WTC11 (cell line): ENCODE results near the gene KRTAP25-1. TPM values are rescaled to one million over a fixed set of nuclear protein-coding genes. Genes with fewer than 3 reads are reported as not detected.

ENCODE experiments used
- ATAC-seq: fragments of 200-7000 bp; cut with Tn5 transposase; 2 replicates; pipeline ENCODE4 v1.10.0; 2021; ENCODE audit warnings: mild to moderate bottlenecking, moderate library complexity
- CTCF ChIA-PET: fragments of 300-600 bp; sonication (Branson Sonifier 250); formaldehyde crosslinking; loops from one replicate; lab custom pipeline; 2021; ENCODE audit warnings: antibody characterized with exemption; lab: Charles Lee
- POLR2A ChIA-PET: fragments of 350-600 bp; sonication (Branson Sonifier 250); formaldehyde crosslinking; loops from one replicate; lab custom pipeline; 2021; ENCODE audit warnings: antibody characterized with exemption; lab: Charles Lee
- DNase-seq: peaks from one replicate; pipeline ENCODE4 v3.0.0; 2021; ENCODE audit warnings: low spot score
- H3K27ac Mint-ChIP-seq: 2 replicates; pipeline ENCODE4 v1.8.0; 2021; ENCODE audit warnings: mixed read lengths
- H3K27me3 Mint-ChIP-seq: 2 replicates; pipeline ENCODE4 v1.8.0; 2021; ENCODE audit warnings: low read depth, mild to moderate bottlenecking, moderate library complexity, mixed read lengths
- H3K36me3 Mint-ChIP-seq: 2 replicates; pipeline ENCODE4 v1.8.0; 2021; ENCODE audit warnings: mixed read lengths
- H3K4me1 Mint-ChIP-seq: 2 replicates; pipeline ENCODE4 v1.8.0; 2022; ENCODE audit warnings: mixed read lengths
- H3K4me3 Mint-ChIP-seq: 2 replicates; pipeline ENCODE4 v1.8.0; 2021; ENCODE audit warnings: mild to moderate bottlenecking, moderate library complexity, mixed read lengths
- H3K9me3 Mint-ChIP-seq: 2 replicates; pipeline ENCODE4 v1.8.0; 2021; ENCODE audit warnings: mixed read lengths
- ATF1 ChIP-seq: sonication (generic); formaldehyde crosslinking; IDR thresholded peaks from 2 replicates; pipeline ENCODE4 v1.8.1; 2023; ENCODE audit warnings: mild to moderate bottlenecking, moderate library complexity, missing genetic modification reagents
- ETV6 ChIP-seq: sonication (generic); formaldehyde crosslinking; IDR thresholded peaks from 2 replicates; pipeline ENCODE4 v1.8.1; 2022; ENCODE audit warnings: mild to moderate bottlenecking, missing genetic modification reagents
- FOXJ3 ChIP-seq: sonication (generic); formaldehyde crosslinking; IDR thresholded peaks from 2 replicates; pipeline ENCODE4 v1.9.0; 2021; ENCODE audit warnings: missing genetic modification reagents, mild to moderate bottlenecking, borderline replicate concordance
- JUN ChIP-seq: sonication (generic); formaldehyde crosslinking; IDR thresholded peaks from 2 replicates; pipeline ENCODE4 v1.8.0; 2023; ENCODE audit warnings: mild to moderate bottlenecking, missing genetic modification reagents
- MXD4 ChIP-seq: fragments of 250-450 bp; sonication (Bioruptor Pico); IDR thresholded peaks from 2 replicates; pipeline ENCODE4 v1.8.0; 2021; ENCODE audit warnings: mild to moderate bottlenecking, moderate library complexity, borderline replicate concordance
- SP1 ChIP-seq: sonication (generic); formaldehyde crosslinking; conservative IDR thresholded peaks from 2 replicates; pipeline ENCODE4 v1.8.1; 2022; ENCODE audit warnings: missing genetic modification reagents
- TP53 ChIP-seq: sonication (generic); formaldehyde crosslinking; IDR thresholded peaks from 2 replicates; pipeline ENCODE4 v1.8.1; 2023; ENCODE audit warnings: mild to moderate bottlenecking, missing genetic modification reagents
- ZNF219 ChIP-seq: sonication (generic); formaldehyde crosslinking; IDR thresholded peaks from 2 replicates; pipeline ENCODE4 v1.8.0; 2023; ENCODE audit warnings: missing genetic modification reagents, mild to moderate bottlenecking, borderline replicate concordance
- ZNF263 ChIP-seq: sonication (generic); formaldehyde crosslinking; IDR thresholded peaks from 2 replicates; pipeline ENCODE4 v1.8.1; 2022; ENCODE audit warnings: low read depth, mild to moderate bottlenecking, moderate library complexity, missing genetic modification reagents
- total RNA-seq: library from RNA; stranded (reverse); gene quantifications from 3 replicates; pipeline ENCODE4 v1.2.3, GENCODE V29; 2021
- TF ChIP-seq, protein P1 (sequence below): sonication (generic); formaldehyde crosslinking; IDR thresholded peaks from 2 replicates; pipeline ENCODE4 v1.8.0; 2023; ENCODE audit warnings: missing genetic modification reagents, mild to moderate bottlenecking, borderline replicate concordance
- TF ChIP-seq, protein P2 (sequence below): sonication (generic); formaldehyde crosslinking; IDR thresholded peaks from 2 replicates; pipeline ENCODE4 v1.8.1; 2022; ENCODE audit warnings: mild to moderate bottlenecking, missing genetic modification reagents, moderate library complexity, borderline replicate concordance
- TF ChIP-seq, protein P3 (sequence below): sonication (generic); formaldehyde crosslinking; IDR thresholded peaks from 2 replicates; pipeline ENCODE4 v1.8.0; 2022; ENCODE audit warnings: mild to moderate bottlenecking, missing genetic modification reagents
- TF ChIP-seq, protein P4 (sequence below): sonication (generic); formaldehyde crosslinking; IDR thresholded peaks from 2 replicates; pipeline ENCODE4 v1.8.1; 2023; ENCODE audit warnings: mild to moderate bottlenecking, missing genetic modification reagents, borderline replicate concordance
- TF ChIP-seq, protein P5 (sequence below): sonication (generic); formaldehyde crosslinking; IDR thresholded peaks from 2 replicates; pipeline ENCODE4 v1.8.1; 2022; ENCODE audit warnings: mild to moderate bottlenecking, moderate library complexity, missing genetic modification reagents
- TF ChIP-seq, protein P6 (sequence below): fragments of 250-450 bp; sonication (Bioruptor Pico); IDR thresholded peaks from 2 replicates; pipeline ENCODE4 v1.9.0; 2021; ENCODE audit warnings: moderate library complexity, mild to moderate bottlenecking, inconsistent platforms, borderline replicate concordance

KRTAP25-1 gene
- total RNA-seq, 1 experiment from 2014 or later = not detected

DNA sequence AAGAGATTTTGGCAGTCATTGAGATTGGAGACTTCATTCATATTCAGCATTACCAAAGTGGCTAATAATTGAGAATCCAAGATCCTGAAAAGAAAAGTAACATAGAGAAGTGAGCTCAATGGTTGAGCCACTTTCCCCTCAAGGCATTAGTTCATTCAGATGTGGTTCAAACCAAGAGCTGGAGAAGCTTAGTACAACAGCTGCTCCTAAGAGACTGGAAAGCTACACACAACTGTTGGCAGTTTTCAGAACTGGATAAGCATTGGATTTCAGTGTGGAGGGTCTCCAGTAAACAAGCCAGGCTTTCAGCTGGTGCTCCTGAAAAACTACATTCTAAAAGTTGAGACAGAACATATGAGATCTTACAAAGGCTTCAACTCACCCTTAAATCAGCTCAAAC lies 44.3 kb downstream of the KRTAP25-1 start:
- ChIA-PET POLR2A (interaction anchor here (0.6 kb wide), 1 partner anchor 1793 kb away, joined by 3 read pairs; no protein-coding TSS in a partner anchor), CTCF (interaction anchor here (1.1 to 2.1 kb wide), 4 partner anchors 9 to 306 kb away, joined by 3 to 11 read pairs (median 3); no protein-coding TSS in a partner anchor)
- H3K36me3 Mint-ChIP-seq = no peaks in the 10 kb centered on the region
- no peaks in the 10 kb centered on the region for H3K4me1 Mint-ChIP-seq
- no peaks in the 10 kb centered on the region for H3K27me3 Mint-ChIP-seq
- no peak overlapping the region for H3K27ac Mint-ChIP-seq
- no peak overlapping the region for H3K4me3 Mint-ChIP-seq
- H3K9me3 Mint-ChIP-seq = no peaks in the 10 kb centered on the region
- ATAC-seq = no peak
- no peak for DNase-seq
- no peak for TF ChIP-seq TP53
- no peak for TF ChIP-seq ETV6
- TF ChIP-seq ZNF263 (CRISPR knock-in tag) = no peak
- no peak for TF ChIP-seq MXD4
- TF ChIP-seq, protein P1, sequence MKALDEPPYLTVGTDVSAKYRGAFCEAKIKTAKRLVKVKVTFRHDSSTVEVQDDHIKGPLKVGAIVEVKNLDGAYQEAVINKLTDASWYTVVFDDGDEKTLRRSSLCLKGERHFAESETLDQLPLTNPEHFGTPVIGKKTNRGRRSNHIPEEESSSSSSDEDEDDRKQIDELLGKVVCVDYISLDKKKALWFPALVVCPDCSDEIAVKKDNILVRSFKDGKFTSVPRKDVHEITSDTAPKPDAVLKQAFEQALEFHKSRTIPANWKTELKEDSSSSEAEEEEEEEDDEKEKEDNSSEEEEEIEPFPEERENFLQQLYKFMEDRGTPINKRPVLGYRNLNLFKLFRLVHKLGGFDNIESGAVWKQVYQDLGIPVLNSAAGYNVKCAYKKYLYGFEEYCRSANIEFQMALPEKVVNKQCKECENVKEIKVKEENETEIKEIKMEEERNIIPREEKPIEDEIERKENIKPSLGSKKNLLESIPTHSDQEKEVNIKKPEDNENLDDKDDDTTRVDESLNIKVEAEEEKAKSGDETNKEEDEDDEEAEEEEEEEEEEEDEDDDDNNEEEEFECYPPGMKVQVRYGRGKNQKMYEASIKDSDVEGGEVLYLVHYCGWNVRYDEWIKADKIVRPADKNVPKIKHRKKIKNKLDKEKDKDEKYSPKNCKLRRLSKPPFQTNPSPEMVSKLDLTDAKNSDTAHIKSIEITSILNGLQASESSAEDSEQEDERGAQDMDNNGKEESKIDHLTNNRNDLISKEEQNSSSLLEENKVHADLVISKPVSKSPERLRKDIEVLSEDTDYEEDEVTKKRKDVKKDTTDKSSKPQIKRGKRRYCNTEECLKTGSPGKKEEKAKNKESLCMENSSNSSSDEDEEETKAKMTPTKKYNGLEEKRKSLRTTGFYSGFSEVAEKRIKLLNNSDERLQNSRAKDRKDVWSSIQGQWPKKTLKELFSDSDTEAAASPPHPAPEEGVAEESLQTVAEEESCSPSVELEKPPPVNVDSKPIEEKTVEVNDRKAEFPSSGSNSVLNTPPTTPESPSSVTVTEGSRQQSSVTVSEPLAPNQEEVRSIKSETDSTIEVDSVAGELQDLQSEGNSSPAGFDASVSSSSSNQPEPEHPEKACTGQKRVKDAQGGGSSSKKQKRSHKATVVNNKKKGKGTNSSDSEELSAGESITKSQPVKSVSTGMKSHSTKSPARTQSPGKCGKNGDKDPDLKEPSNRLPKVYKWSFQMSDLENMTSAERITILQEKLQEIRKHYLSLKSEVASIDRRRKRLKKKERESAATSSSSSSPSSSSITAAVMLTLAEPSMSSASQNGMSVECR (CRISPR knock-in tag) = no peak
- TF ChIP-seq FOXJ3 (CRISPR knock-in tag) = no peak
- TF ChIP-seq, protein P2, sequence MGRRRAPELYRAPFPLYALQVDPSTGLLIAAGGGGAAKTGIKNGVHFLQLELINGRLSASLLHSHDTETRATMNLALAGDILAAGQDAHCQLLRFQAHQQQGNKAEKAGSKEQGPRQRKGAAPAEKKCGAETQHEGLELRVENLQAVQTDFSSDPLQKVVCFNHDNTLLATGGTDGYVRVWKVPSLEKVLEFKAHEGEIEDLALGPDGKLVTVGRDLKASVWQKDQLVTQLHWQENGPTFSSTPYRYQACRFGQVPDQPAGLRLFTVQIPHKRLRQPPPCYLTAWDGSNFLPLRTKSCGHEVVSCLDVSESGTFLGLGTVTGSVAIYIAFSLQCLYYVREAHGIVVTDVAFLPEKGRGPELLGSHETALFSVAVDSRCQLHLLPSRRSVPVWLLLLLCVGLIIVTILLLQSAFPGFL (CRISPR knock-in tag) = no peak
- TF ChIP-seq, protein P3, sequence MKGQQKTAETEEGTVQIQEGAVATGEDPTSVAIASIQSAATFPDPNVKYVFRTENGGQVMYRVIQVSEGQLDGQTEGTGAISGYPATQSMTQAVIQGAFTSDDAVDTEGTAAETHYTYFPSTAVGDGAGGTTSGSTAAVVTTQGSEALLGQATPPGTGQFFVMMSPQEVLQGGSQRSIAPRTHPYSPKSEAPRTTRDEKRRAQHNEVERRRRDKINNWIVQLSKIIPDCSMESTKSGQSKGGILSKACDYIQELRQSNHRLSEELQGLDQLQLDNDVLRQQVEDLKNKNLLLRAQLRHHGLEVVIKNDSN (CRISPR knock-in tag) = no peak
- TF ChIP-seq ATF1 (CRISPR knock-in tag) = no peak
- TF ChIP-seq, protein P4, sequence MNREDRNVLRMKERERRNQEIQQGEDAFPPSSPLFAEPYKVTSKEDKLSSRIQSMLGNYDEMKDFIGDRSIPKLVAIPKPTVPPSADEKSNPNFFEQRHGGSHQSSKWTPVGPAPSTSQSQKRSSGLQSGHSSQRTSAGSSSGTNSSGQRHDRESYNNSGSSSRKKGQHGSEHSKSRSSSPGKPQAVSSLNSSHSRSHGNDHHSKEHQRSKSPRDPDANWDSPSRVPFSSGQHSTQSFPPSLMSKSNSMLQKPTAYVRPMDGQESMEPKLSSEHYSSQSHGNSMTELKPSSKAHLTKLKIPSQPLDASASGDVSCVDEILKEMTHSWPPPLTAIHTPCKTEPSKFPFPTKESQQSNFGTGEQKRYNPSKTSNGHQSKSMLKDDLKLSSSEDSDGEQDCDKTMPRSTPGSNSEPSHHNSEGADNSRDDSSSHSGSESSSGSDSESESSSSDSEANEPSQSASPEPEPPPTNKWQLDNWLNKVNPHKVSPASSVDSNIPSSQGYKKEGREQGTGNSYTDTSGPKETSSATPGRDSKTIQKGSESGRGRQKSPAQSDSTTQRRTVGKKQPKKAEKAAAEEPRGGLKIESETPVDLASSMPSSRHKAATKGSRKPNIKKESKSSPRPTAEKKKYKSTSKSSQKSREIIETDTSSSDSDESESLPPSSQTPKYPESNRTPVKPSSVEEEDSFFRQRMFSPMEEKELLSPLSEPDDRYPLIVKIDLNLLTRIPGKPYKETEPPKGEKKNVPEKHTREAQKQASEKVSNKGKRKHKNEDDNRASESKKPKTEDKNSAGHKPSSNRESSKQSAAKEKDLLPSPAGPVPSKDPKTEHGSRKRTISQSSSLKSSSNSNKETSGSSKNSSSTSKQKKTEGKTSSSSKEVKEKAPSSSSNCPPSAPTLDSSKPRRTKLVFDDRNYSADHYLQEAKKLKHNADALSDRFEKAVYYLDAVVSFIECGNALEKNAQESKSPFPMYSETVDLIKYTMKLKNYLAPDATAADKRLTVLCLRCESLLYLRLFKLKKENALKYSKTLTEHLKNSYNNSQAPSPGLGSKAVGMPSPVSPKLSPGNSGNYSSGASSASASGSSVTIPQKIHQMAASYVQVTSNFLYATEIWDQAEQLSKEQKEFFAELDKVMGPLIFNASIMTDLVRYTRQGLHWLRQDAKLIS (CRISPR knock-in tag) = no peak
- TF ChIP-seq, protein P5, sequence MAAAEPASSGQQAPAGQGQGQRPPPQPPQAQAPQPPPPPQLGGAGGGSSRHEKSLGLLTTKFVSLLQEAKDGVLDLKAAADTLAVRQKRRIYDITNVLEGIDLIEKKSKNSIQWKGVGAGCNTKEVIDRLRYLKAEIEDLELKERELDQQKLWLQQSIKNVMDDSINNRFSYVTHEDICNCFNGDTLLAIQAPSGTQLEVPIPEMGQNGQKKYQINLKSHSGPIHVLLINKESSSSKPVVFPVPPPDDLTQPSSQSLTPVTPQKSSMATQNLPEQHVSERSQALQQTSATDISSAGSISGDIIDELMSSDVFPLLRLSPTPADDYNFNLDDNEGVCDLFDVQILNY = no peak
- TF ChIP-seq, protein P6, sequence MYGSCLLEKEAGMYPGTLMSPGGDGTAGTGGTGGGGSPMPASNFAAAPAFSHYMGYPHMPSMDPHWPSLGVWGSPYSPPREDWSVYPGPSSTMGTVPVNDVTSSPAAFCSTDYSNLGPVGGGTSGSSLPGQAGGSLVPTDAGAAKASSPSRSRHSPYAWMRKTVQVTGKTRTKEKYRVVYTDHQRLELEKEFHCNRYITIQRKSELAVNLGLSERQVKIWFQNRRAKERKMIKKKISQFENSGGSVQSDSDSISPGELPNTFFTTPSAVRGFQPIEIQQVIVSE = no peak
- TF ChIP-seq SP1 (CRISPR knock-in tag) = no peak
- TF ChIP-seq ZNF219 (CRISPR knock-in tag) = no peak
- no peak for TF ChIP-seq JUN (CRISPR knock-in tag)
